K562 (cell line): Measurements from ENCODE around the gene ZCCHC8. TPM values are rescaled to one million over a fixed set of nuclear protein-coding genes. Genes with fewer than 3 reads are reported as not detected.

Source experiments
- CREM ChIP-seq: IDR thresholded peaks from 2 replicates; pipeline ENCODE4 v1.6.1; 2014; ENCODE audit warnings: antibody characterized with exemption, low read depth
- FIP1L1 ChIP-seq: fragments of 200-400 bp; formaldehyde crosslinking; IDR thresholded peaks from 2 replicates; pipeline ENCODE4 v1.6.1; 2018; ENCODE audit warnings: mild to moderate bottlenecking, low read depth, low read length; ENCODE audit not compliant: poor library complexity, severe bottlenecking
- FOSL1 ChIP-seq: fragments of 200-800 bp; sonication (Bioruptor generic); conservative IDR thresholded peaks from 2 replicates; pipeline ENCODE4 v1.6.1; 2016; ENCODE audit warnings: missing genetic modification characterization, missing compliant biosample characterization
- HDAC1 ChIP-seq, 2 experiments: fragments of 450-650 bp; IDR thresholded peaks; 2 replicates each; pipeline ENCODE4 v1.6.1; 2016 to 2017; ENCODE audit warnings: inconsistent platforms in 1 of 2, mild to moderate bottlenecking in 1 of 2, moderate library complexity in 1 of 2
- HDAC2 ChIP-seq: fragments of 450-650 bp; IDR thresholded peaks from 2 replicates; pipeline ENCODE4 v1.6.1; 2016; ENCODE audit warnings: mild to moderate bottlenecking
- OTX1 ChIP-seq: fragments of 450-650 bp; formaldehyde crosslinking; IDR thresholded peaks from 2 replicates; pipeline ENCODE4 v1.4.0; 2022; ENCODE audit warnings: mild to moderate bottlenecking
- TEAD4 ChIP-seq, 2 experiments: sonication (generic) in 1 of 2; formaldehyde crosslinking in 1 of 2; IDR thresholded peaks; 2 replicates each; pipeline versions ENCODE4 v1.6.1 to v1.8.0; 2012 to 2022; ENCODE audit warnings: borderline replicate concordance in 1 of 2, inconsistent platforms in 1 of 2, low read length in 1 of 2, mild to moderate bottlenecking in 1 of 2, missing genetic modification reagents in 1 of 2
- ZBED1 ChIP-seq: IDR thresholded peaks from 2 replicates; pipeline ENCODE4 v1.6.1; 2014
- ZNF324 ChIP-seq: fragments of 250-450 bp; sonication (Bioruptor Pico); IDR thresholded peaks from 2 replicates; pipeline ENCODE4 v1.4.0; 2020; ENCODE audit warnings: mild to moderate bottlenecking
- polyA plus RNA-seq, 8 experiments: library from polyadenylated mRNA; depleted of rRNA in 4 of 8; stranded (reverse) in 5 of 8; unstranded in 3 of 8; fragments of >200 nt; fragmentation: Nextera tagmentation in 2 of 8; fragmentation: Illumina TruSeq in 1 of 8; extraction: Ambion mirVana in 2 of 8; extraction: Trizol in 1 of 8; gene quantifications; 2 replicates each; pipeline versions ENCODE4 v1.2.1 to v1.2.3, GENCODE V29; 2011 to 2014; ENCODE audit warnings: inconsistent platforms in 1 of 8, missing spikeins in 1 of 8
- total RNA-seq, 7 experiments: library from RNA; depleted of rRNA in 6 of 7; stranded (reverse); fragments of >200 nt in 6 of 7; fragmentation: Illumina TruSeq in 2 of 7; extraction: Trizol in 2 of 7; gene quantifications; 2 replicates each; pipeline versions ENCODE4 v1.2.1 to v1.2.3, GENCODE V29; 2011 to 2021; ENCODE audit warnings: low replicate concordance in 1 of 7
- TF ChIP-seq, protein P1 (sequence below): fragments of 200-600 bp; sonication (generic); IDR thresholded peaks from one replicate; pipeline ENCODE4 v1.6.1; 2012; ENCODE audit warnings: mild to moderate bottlenecking, low read depth, low read length, inconsistent platforms
- TF ChIP-seq, protein P2 (sequence below): sonication (generic); formaldehyde crosslinking; IDR thresholded peaks from 2 replicates; pipeline ENCODE4 v1.8.0; 2022; ENCODE audit warnings: missing genetic modification reagents, mild to moderate bottlenecking, moderate library complexity, borderline replicate concordance
- TF ChIP-seq, protein P3 (sequence below), 3 experiments: fragments of 200-800 bp in 1 of 3; fragments of 250-450 bp in 1 of 3; fragments of 450-650 bp in 1 of 3; sonication (Bioruptor Pico) in 1 of 3; sonication (Bioruptor generic) in 1 of 3; formaldehyde crosslinking in 1 of 3; IDR thresholded peaks; 2 replicates each; pipeline versions ENCODE4 v1.6.1 to v1.8.0; 2016 to 2022; ENCODE audit warnings: mild to moderate bottlenecking in 2 of 3, missing genetic modification characterization in 2 of 3, missing compliant biosample characterization in 1 of 3, moderate library complexity in 1 of 3

The ZCCHC8 gene
- total and polyA plus RNA-seq, 9 of the 15 experiments (the other 6 are each of a cell fraction or from before 2014, with no cell fraction given), result 14.8 to 50.9 (median 34.1) TPM

DNA sequence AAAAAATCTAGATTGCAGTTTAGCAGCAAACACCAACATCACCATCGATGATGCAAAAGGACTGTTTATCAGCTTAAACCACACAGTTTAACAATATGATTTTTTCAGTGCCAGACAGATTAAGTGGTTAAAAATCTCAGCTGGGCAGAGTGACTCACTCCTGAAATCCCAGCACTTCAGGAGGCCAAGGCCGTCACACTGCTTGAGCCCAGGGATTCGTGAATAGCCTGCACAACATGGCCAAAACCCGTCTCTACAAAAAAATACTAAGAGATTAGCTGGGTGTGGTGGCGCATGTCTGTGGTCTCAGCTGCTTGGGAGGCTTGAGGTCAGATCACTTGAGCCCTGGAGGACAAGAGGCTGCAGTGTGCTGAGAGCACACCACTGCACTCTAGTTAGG lies 17.1 kb upstream of the ZCCHC8 start (continued):
- TF ChIP-seq CREM, result peak; percentile 8; the same call in 1 of the 2 replicates
- peak; percentile 89 for TF ChIP-seq FOSL1 (tag)
- TF ChIP-seq HDAC2, result peak; percentile 97
- TF ChIP-seq, protein P1, sequence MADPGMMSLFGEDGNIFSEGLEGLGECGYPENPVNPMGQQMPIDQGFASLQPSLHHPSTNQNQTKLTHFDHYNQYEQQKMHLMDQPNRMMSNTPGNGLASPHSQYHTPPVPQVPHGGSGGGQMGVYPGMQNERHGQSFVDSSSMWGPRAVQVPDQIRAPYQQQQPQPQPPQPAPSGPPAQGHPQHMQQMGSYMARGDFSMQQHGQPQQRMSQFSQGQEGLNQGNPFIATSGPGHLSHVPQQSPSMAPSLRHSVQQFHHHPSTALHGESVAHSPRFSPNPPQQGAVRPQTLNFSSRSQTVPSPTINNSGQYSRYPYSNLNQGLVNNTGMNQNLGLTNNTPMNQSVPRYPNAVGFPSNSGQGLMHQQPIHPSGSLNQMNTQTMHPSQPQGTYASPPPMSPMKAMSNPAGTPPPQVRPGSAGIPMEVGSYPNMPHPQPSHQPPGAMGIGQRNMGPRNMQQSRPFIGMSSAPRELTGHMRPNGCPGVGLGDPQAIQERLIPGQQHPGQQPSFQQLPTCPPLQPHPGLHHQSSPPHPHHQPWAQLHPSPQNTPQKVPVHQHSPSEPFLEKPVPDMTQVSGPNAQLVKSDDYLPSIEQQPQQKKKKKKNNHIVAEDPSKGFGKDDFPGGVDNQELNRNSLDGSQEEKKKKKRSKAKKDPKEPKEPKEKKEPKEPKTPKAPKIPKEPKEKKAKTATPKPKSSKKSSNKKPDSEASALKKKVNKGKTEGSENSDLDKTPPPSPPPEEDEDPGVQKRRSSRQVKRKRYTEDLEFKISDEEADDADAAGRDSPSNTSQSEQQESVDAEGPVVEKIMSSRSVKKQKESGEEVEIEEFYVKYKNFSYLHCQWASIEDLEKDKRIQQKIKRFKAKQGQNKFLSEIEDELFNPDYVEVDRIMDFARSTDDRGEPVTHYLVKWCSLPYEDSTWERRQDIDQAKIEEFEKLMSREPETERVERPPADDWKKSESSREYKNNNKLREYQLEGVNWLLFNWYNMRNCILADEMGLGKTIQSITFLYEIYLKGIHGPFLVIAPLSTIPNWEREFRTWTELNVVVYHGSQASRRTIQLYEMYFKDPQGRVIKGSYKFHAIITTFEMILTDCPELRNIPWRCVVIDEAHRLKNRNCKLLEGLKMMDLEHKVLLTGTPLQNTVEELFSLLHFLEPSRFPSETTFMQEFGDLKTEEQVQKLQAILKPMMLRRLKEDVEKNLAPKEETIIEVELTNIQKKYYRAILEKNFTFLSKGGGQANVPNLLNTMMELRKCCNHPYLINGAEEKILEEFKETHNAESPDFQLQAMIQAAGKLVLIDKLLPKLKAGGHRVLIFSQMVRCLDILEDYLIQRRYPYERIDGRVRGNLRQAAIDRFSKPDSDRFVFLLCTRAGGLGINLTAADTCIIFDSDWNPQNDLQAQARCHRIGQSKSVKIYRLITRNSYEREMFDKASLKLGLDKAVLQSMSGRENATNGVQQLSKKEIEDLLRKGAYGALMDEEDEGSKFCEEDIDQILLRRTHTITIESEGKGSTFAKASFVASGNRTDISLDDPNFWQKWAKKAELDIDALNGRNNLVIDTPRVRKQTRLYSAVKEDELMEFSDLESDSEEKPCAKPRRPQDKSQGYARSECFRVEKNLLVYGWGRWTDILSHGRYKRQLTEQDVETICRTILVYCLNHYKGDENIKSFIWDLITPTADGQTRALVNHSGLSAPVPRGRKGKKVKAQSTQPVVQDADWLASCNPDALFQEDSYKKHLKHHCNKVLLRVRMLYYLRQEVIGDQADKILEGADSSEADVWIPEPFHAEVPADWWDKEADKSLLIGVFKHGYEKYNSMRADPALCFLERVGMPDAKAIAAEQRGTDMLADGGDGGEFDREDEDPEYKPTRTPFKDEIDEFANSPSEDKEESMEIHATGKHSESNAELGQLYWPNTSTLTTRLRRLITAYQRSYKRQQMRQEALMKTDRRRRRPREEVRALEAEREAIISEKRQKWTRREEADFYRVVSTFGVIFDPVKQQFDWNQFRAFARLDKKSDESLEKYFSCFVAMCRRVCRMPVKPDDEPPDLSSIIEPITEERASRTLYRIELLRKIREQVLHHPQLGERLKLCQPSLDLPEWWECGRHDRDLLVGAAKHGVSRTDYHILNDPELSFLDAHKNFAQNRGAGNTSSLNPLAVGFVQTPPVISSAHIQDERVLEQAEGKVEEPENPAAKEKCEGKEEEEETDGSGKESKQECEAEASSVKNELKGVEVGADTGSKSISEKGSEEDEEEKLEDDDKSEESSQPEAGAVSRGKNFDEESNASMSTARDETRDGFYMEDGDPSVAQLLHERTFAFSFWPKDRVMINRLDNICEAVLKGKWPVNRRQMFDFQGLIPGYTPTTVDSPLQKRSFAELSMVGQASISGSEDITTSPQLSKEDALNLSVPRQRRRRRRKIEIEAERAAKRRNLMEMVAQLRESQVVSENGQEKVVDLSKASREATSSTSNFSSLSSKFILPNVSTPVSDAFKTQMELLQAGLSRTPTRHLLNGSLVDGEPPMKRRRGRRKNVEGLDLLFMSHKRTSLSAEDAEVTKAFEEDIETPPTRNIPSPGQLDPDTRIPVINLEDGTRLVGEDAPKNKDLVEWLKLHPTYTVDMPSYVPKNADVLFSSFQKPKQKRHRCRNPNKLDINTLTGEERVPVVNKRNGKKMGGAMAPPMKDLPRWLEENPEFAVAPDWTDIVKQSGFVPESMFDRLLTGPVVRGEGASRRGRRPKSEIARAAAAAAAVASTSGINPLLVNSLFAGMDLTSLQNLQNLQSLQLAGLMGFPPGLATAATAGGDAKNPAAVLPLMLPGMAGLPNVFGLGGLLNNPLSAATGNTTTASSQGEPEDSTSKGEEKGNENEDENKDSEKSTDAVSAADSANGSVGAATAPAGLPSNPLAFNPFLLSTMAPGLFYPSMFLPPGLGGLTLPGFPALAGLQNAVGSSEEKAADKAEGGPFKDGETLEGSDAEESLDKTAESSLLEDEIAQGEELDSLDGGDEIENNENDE, result no peak
- no peak for TF ChIP-seq ZBED1
- peak in 1 of 2 experiments; percentile 93; a peak in 2 of 4 replicates for TF ChIP-seq HDAC1 (IDR thresholded peaks at IDR 0.05)
- TF ChIP-seq, protein P2, sequence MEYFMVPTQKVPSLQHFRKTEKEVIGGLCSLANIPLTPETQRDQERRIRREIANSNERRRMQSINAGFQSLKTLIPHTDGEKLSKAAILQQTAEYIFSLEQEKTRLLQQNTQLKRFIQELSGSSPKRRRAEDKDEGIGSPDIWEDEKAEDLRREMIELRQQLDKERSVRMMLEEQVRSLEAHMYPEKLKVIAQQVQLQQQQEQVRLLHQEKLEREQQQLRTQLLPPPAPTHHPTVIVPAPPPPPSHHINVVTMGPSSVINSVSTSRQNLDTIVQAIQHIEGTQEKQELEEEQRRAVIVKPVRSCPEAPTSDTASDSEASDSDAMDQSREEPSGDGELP (CRISPR knock-in tag), result peak; percentile 51; the same call in 1 of the 2 replicates
- TF ChIP-seq TEAD4 (IDR thresholded peaks at IDR 0.05; ENCODE audit: low read length), result peak; percentile 56
- no peak for TF ChIP-seq TEAD4 (CRISPR knock-in tag; IDR thresholded peaks at IDR 0.05; ENCODE audit: borderline replicate concordance)
- no peak for TF ChIP-seq ZNF324 (CRISPR knock-in tag)
- TF ChIP-seq, protein P3, sequence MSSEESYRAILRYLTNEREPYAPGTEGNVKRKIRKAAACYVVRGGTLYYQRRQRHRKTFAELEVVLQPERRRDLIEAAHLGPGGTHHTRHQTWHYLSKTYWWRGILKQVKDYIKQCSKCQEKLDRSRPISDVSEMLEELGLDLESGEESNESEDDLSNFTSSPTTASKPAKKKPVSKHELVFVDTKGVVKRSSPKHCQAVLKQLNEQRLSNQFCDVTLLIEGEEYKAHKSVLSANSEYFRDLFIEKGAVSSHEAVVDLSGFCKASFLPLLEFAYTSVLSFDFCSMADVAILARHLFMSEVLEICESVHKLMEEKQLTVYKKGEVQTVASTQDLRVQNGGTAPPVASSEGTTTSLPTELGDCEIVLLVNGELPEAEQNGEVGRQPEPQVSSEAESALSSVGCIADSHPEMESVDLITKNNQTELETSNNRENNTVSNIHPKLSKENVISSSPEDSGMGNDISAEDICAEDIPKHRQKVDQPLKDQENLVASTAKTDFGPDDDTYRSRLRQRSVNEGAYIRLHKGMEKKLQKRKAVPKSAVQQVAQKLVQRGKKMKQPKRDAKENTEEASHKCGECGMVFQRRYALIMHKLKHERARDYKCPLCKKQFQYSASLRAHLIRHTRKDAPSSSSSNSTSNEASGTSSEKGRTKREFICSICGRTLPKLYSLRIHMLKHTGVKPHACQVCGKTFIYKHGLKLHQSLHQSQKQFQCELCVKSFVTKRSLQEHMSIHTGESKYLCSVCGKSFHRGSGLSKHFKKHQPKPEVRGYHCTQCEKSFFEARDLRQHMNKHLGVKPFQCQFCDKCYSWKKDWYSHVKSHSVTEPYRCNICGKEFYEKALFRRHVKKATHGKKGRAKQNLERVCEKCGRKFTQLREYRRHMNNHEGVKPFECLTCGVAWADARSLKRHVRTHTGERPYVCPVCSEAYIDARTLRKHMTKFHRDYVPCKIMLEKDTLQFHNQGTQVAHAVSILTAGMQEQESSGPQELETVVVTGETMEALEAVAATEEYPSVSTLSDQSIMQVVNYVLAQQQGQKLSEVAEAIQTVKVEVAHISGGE (CRISPR knock-in tag; IDR thresholded peaks at IDR 0.05), result 0 out of 6 replicates have a peak, but pooled peaks of 1 of the 3 experiments have one; percentile 46
- no peak for TF ChIP-seq FIP1L1
- TF ChIP-seq OTX1 (CRISPR knock-in tag), result no peak
